Erythroblast (primary cell): ENCODE results near the gene NTRK2.

Experiments used
- GATA1 ChIP-seq: IDR thresholded peaks from 2 replicates; pipeline ENCODE4 v1.6.1; 2011; ENCODE audit warnings: low read depth, mild to moderate bottlenecking, control low read depth, low read length, moderate library complexity
- POLR2A ChIP-seq: IDR thresholded peaks from 2 replicates; pipeline ENCODE4 v1.6.1; 2011; ENCODE audit warnings: mild to moderate bottlenecking, low read length

DNA sequence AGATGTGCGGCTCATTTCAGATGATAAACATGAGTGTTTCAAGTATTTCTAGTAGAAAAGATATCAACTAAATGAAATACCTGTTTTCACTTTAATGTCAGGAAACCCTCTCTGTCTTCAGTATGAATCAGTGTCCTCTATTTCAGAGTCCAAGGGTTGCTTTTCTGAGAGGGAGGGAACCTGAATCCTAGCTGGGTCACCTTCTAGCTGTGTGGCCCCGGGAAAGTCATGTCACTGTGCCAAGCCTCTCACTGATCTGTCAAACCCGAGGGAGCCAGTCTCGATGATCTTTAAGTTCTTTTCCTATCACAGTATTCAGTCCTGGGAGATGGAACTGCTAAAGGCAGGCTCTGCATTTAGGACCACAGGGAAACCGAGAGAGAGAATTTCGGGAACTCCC is 258.9 kb downstream of the NTRK2 start:
- no peak for TF ChIP-seq POLR2A
- no peak for TF ChIP-seq GATA1
